Fibroblast of skin of right biceps (primary cell): ENCODE results near the gene THTPA.
"Not testable (repeated sequence)": the region's sequence is repeated elsewhere in the genome, so short reads cannot be mapped to it uniquely, and the experiment has no call there.

ENCODE experiments used
- DNase-seq: peaks from one replicate; pipeline ENCODE4 v3.0.0-alpha.2; 2013

THTPA gene

DNA sequence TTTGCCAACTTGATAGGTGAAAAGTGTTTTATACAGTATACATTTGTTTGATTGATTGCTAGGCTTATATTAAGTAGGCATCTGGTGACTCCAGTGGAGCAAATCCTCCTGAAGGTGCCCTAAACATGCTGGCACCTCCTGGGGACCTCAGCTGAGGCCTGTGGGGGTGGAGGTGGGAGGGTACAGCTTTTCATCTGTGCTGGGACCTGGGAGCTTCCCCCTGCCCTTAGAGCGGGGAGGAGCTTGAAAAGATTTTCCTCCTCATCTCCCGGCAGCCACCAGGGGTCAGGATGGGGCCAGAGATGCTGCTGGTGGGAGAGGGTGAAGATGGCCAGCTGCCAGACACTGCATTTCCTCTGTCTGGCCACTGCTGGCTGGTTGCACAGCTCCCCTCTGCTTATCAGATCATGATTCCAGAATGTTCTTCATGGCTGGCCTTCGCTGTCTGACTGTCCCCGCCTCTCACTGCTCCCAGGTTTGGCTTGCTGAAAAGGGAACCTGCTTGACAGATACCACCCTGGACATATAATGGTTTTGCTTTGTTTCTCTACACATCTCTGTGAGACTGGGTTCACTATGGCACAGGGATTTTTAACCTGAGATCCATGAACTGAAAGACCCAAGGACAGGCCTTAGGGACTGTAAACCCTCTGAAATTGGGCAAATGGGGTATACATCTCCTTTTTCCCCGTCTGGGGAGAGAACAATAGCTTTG is 33.0 kb downstream of the THTPA start:
- DNase-seq = peak; percentile 86

DNA sequence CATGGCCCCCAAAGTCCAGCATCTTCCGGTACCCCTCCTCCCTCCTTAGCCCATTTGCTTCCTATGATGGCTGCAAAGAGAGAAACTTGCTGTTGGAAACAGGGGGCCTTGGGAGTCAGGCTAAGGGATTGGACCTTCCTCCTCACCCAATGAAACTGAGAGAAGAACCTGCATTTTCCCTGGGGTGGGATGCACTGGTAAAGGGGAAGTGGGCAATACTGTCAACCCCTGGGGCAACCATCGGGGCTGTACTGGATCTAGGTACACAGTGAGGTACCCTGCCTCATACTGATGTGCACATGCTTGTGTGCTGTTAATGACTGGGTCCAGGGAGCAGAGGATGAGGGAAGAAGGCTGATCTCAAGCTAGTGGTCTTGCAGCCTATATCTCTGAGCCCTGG is 33.5 kb downstream of the THTPA start:
- no peak for DNase-seq

DNA sequence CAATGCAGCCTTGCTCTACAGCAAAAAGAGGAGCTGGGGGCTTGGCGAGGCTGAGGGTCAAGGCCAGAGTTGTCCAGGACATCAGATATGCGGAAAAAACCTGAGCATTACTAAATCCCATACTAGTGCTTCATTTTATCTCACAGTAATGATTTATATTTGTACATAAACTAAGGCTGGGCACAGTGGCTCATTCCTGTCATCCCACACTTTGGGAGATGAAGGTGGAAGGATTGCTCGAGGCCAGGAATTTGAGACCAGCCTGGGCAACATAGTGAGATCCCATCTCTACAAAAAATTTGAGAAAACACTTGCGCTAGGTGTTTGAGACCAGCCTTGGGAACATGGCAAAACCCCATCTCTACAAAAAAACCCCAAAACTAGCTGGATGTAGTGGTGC is 34.1 kb downstream of the THTPA start:
- DNase-seq = no peak

DNA sequence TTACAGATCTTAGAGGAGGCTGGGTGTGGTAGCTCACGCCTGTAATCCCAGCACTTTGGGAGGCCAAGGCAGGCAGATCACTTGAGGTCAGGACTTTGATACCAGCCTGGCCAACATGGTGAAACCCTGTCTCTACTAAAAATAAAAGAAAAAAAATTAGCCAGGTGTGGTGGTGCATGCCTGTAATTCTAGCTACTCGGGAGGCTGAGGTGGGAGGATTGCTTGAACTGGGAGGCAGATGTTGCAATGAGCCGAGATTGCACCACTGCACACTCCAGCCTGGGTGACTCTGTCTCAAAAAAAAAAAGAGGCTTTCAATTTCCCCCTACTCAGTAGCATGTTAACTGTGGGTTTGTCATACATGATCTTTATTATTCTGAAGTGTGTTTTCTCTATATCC is 38.1 kb downstream of the THTPA start:
- DNase-seq = not testable (repeated sequence)

DNA sequence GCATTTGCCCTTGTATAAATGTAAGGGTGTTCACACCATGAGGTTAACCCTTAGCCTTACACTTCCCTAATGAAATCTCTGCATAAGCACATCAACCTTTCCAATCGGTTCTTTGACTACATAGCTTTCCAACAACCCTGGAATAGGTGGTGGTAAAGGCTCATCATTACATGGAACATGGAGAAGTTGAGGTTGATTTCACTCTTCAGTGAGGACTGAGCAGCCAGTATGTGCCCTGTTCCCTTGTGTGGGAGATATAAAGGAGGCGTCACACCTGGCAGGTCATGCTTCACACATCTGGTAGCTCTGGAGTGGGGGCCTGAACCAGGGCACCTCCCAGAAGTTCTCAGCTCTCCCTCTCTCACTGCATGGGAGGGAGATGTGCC is 44.2 kb downstream of the THTPA start:
- DNase-seq = no peak

DNA sequence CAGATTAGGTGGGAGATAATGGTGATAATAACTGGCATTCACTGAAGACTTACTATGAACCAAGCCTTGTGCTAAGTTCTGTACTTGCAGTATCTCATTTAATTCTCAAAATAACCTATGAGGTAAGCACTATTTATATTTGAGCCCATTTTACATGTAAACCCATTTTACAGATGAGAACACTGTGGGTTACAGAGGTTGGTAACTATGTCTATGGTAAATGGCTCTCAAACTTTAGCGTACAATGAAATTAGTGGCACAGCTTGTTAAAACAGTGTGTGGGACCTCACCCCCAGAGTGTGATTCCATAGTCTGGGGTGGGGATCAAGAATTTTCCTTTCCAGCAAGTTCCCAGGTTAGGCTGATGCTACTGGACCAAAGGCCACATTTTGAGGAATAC is 44.7 kb downstream of the THTPA start:
- no peak for DNase-seq

DNA sequence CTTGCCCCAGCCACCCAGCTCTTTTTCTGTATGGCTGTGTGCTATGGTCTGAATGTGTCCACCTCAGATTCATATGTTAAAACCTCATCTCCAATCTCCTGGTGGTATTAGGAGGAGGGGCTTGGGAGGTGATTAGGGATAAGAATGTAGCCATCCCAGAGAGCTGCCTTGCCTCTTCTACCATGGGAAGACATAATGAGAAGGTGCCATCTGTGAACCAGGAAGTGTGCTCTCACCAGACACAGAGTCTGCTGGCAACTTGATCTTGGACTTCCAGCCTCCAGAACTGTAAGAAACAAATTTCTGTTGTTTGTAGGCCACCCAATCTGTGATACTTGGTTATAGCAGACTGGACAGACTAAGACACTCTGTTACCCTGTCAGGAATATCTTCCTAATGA is 45.4 kb downstream of the THTPA start:
- DNase-seq = no peak

DNA sequence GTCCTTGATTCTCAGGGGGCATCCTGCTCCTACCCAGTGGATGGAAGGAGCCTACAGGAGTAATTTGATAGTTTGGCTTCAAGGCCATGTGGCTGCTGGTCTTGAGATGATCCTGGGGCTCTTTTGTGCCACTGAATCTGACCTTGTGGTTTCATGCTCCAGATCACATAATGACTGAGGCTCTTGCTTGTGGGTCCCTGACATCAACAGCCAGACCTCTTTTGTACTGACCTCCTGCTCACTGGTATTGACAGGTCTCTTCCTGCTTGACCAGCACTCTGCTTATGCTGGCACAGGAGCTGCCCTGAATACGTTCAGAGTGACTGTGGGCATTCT is 45.7 kb downstream of the THTPA start:
- DNase-seq = no peak

DNA sequence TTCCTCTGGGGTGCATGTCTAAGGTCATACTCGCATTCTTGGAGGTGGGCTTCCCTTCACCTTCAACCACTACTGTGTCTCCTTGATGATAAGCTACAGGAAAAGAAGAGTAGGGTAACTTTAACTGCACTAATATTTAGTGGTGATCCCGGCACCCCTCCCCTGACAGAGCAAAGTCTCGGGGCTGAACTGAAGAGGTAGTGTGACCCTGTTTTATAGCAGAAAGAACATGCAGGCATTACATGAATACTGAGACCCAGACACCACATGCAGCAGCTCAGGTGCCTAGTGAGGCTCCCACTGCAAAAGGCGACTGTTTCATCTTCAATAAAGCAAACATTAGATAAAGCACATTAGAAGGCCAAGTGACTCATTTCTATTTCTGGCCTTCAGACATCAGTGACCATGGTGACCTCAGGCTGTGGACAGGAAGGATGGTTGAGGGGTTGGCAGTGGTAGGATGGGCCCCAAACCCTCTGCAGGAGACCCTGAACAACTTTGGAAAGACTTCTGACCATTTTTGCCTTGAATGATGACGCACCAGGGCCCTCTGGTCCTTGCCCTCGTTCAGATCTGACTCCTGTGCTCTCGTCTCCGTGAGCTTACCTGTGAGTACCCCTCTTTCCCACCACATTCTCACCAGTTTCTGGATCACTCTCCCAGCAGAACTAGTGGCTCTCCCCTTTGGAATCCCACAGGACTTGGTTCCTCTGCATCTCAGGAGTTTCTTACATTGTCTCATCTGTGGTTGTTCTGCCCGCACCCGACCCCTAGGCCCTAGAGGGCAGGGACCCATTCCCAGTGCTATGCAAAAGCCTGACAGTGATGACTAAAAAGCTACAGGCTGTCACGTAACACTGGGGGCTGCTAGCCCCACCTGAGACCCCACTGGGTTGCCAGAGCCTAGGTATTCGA is 46.4 kb downstream of the THTPA start:
- DNase-seq = no peak

DNA sequence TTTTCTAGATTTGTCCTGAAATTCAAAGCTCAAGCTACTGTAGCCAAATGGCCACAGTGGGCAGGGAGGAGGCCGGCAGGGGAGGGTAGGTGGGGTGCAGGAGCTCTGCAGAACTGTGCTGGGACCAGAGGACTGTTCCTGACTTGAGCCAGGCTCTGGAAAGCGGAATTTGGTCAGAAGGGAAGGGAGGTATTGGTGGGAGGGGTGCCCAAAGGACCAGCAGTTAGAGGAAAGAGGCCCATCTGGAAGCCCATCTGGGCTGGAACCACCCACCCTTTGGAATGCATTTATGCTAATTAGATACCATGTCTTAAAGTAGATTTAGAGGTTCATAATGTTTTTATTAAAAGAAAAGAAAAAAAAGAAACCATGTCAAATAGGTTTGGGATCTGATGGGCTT is 47.0 kb downstream of the THTPA start:
- no peak for DNase-seq

DNA sequence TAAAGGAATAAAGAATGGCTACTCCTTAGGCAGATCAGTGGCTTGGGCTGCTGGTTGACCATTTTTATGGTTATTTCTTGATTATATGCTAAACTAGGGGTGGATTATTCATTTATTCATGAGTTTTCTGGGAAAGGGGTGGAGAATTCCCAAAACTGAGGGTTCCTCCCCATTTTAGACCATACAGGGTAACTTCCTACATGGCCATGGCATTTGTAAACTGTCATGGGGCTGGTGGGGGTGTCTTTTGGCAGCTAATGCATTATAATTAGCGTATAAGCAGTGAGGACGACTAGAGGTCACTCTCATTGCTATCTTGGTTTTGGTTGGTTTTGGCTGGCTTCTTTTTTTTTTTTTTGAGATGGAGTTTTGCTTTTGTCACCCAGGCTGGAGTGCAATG is 48.1 kb downstream of the THTPA start:
- no peak for DNase-seq

DNA sequence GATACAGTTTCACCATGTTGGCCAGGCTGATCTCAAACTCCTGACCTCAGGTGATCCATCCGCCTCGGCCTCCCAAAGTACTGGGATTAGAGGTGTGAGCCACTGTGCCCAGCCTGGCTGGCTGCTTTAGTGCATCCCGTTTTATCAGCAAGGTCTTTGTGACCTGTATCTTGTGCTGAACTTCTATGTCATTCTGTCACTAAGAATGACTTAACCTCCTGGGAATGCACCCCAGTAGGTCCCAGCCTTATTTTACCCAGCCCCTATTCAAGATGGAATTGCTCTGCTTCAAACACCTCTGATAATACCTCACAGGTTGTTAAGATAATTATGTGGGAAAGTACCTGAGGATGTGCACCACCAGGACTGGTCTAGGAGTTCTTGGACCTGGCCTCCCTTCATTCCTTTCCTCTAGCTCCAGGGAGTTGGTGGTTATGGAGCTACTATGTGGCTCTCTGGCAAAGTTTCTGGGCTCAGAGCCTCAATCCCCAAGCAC is 48.7 kb downstream of the THTPA start:
- DNase-seq = no peak

DNA sequence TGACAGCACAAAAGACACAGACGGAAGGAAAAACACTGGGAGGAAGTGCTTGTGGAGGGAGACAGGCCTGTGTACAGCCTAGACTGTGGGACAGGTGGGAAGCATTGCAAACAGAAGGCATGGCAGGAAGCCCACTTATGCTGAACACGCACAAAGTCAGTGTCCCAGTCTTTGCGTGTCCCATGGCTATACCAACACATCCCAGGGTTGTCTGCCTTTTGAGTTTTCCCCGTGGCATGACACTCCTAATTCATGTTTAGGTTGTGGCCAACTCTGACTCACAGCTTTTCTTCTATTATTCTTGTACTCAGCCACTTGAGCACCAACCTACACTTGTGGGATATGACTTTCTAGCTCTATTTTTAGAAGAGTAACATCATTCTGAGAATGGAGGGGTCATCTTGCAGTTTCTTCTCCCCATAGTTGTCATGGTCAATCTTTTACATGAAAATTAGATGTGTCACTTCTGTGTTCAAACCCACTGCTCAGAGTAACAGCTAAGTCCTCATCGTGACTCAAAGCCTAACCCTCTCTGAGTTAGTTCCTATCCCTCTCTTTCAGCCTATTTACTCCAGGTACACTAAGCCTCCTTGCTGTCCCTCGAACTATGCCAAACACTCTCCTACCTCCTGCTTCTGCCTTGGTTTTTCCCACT is 50.0 kb downstream of the THTPA start:
- peak; percentile 23 for DNase-seq

DNA sequence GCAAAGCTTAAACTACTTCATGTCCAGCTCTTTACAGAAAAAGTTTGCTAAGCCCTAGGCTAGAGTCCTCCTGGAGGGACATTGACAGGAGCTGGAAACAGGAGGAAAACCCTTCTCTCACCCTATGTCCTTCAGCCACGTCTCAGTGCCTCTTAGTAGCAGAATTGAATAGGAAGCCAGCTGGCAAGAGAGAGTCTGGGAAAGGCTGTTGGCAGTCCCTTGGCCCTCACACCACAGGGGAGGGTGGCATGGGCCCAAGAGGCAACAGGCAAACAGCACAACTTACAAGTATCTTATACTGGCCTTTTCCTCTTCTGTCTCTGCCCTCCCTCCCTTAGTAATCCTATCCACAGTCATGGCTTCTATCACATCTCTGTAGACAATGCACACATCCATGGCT is 52.4 kb downstream of the THTPA start:
- DNase-seq = no peak

DNA sequence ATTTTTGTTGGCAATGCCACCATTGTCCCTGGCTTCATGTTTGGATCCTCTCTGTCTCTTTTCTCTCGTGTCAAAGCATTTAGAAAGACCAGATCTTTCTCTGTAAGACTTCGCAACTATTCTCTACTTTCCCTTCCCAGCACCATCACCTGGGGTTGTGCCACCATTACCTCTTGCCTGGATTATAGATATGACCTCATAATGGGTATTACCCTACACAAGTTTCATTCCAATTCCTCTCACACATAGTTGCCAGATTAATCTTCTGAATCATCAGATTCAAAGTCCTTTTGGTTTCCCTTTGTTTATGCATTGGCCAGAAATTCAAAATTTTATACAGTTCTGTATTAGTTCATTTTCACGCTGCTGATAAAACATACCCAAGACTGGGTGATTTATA is 52.9 kb downstream of the THTPA start:
- DNase-seq = no peak

DNA sequence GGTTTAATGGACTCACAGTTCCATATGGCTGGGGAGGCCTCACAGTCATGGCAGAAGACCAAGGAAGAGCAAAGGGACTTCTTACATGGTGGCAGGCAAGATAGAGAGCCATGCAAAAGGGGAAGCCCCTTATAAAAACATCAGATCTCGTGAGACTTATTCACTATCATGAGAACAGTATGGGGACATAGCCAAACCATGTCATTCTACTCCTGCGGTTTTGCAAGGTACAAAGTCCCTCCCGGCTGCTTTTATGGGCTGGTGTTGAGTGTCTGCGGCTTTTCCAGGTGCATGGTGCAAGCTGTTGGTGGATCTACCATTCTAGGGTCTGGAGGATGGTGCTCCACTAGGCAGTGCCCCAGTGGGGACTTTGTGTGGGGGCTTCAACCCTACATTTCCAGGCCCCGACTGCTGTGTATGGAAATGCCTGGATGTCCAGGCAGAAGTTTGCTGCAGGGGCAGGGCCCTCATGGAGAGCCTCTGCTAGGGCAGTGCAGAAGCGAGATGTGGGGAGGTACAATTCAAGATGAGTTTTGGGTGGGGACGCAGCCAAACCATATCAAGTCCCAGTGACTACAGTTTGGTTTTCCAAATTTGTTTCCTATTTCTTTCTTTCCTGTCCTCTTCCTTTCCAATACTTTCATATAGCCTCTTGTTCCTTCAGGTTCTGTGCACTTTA is 53.5 kb downstream of the THTPA start:
- not testable (repeated sequence) for DNase-seq
